Measurements from ENCODE around the gene CHRNB1.

DNA sequence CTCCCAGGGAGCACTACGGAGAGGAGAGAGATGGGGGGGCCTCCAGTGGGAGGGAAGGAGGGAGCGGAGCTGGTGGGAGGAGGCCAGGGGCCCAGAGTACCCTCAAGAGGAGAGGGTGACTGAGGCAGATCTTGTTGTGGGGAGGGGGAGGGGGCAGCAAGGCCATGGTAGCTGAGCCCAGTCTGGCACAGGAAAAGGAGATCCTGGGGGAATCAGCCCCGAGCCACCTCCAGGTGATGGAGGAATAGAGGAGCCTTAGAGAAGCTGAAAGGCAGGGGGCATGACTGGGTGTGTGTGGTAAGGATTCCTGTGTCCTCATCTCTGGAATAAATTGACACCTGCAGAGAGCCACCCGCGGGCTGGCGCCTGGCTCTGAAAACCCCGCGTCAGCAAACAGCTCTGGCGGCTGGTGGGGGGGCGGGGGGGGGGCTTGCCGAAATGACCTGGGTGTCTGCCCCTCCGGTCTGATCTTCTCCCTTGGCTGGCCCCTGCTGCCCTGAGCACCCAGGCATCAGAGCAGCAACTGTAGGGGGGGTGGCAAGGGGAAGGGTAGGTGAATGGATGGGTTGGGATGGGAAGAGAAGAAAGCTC is 38.5 kb upstream of the CHRNB1 start:
- TF ChIP-seq, protein P1, sequence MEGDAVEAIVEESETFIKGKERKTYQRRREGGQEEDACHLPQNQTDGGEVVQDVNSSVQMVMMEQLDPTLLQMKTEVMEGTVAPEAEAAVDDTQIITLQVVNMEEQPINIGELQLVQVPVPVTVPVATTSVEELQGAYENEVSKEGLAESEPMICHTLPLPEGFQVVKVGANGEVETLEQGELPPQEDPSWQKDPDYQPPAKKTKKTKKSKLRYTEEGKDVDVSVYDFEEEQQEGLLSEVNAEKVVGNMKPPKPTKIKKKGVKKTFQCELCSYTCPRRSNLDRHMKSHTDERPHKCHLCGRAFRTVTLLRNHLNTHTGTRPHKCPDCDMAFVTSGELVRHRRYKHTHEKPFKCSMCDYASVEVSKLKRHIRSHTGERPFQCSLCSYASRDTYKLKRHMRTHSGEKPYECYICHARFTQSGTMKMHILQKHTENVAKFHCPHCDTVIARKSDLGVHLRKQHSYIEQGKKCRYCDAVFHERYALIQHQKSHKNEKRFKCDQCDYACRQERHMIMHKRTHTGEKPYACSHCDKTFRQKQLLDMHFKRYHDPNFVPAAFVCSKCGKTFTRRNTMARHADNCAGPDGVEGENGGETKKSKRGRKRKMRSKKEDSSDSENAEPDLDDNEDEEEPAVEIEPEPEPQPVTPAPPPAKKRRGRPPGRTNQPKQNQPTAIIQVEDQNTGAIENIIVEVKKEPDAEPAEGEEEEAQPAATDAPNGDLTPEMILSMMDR (IDR thresholded peaks at IDR 0.05) = no peak
- no peak for TF ChIP-seq POLR2A (IDR thresholded peaks at IDR 0.05)

Measured in heart left ventricle (tissue), 13 donors.